CD4-positive, alpha-beta T cell (primary cell): ENCODE results near the gene SYK. TPM values are rescaled to one million over a fixed set of nuclear protein-coding genes. Genes with fewer than 3 reads are reported as not detected.

ENCODE experiments used
- ATAC-seq: fragments of 200-7000 bp; cut with Tn5 transposase; one replicate; pipeline ENCODE4 v1.10.0; 2022; ENCODE audit warnings: mild to moderate bottlenecking; ENCODE audit not compliant: poor library complexity
- CTCF ChIA-PET: fragments of 350-600 bp; sonication (Branson Sonifier 250); formaldehyde crosslinking; loops from one replicate; lab custom pipeline; 2021; ENCODE audit warnings: antibody characterized with exemption, inconsistent platforms; lab: Charles Lee
- POLR2A ChIA-PET: fragments of 350-600 bp; sonication (Branson Sonifier 250); formaldehyde crosslinking; loops from one replicate; lab custom pipeline; 2021; ENCODE audit warnings: antibody characterized with exemption, inconsistent platforms; lab: Charles Lee
- DNase-seq, 14 experiments: peaks; one replicate each; pipeline ENCODE4 v3.0.0-alpha.2; 2013 to 2020; ENCODE audit warnings: mixed read lengths in 2 of 14
- H3K27ac ChIP-seq, 2 donors: one replicate each; pipeline versions ENCODE4 v1.5.1 to v1.7.0; 2013; ENCODE audit warnings: low read length in 2 of 2, low read depth in 1 of 2, mild to moderate bottlenecking in 1 of 2
- H3K27me3 ChIP-seq, 2 experiments: 1 replicate in 1 of 2; 2 replicates in 1 of 2; pipeline versions ENCODE4 v1.6.1 to v1.7.0; 2013; ENCODE audit warnings: low read length in 2 of 2, control low read depth in 1 of 2, mild to moderate bottlenecking in 1 of 2, moderate library complexity in 1 of 2; ENCODE audit not compliant: insufficient read depth in 2 of 2, control insufficient read depth in 1 of 2
- H3K36me3 ChIP-seq: one replicate; pipeline ENCODE4 v1.6.1; 2013; ENCODE audit warnings: low read length, control low read depth; ENCODE audit not compliant: insufficient read depth
- H3K4me1 ChIP-seq: one replicate; pipeline ENCODE4 v1.6.1; 2013; ENCODE audit warnings: low read length, control low read depth; ENCODE audit not compliant: insufficient read depth
- H3K4me3 ChIP-seq: one replicate; pipeline ENCODE4 v1.5.1; 2013; ENCODE audit warnings: mild to moderate bottlenecking, low read length, moderate library complexity
- H3K9me3 ChIP-seq, 2 experiments: 1 replicate in 1 of 2; 2 replicates in 1 of 2; pipeline versions ENCODE4 v1.6.1 to v1.7.0; 2013; ENCODE audit warnings: low read length in 2 of 2, mild to moderate bottlenecking in 2 of 2, control low read depth in 1 of 2, moderate library complexity in 1 of 2; ENCODE audit not compliant: control insufficient read depth in 1 of 2, insufficient read depth in 1 of 2
- H3K27ac Mint-ChIP-seq: one replicate; pipeline ENCODE4 v1.8.0; 2020; ENCODE audit warnings: mixed read lengths
- H3K27me3 Mint-ChIP-seq: one replicate; pipeline ENCODE4 v1.8.0; 2021; ENCODE audit warnings: mixed read lengths
- H3K36me3 Mint-ChIP-seq: one replicate; pipeline ENCODE4 v1.8.0; 2021; ENCODE audit warnings: low read depth, mixed read lengths
- H3K4me1 Mint-ChIP-seq: one replicate; pipeline ENCODE4 v1.8.0; 2021; ENCODE audit warnings: low read depth, mixed read lengths
- H3K4me3 Mint-ChIP-seq: one replicate; pipeline ENCODE4 v1.8.0; 2020; ENCODE audit warnings: mild to moderate bottlenecking, mixed read lengths
- H3K9me3 Mint-ChIP-seq: one replicate; pipeline ENCODE4 v1.8.0; 2020; ENCODE audit warnings: mixed read lengths
- CTCF ChIP-seq: fragments of 200-600 bp; IDR thresholded peaks from one replicate; pipeline ENCODE4 v1.8.0; 2022; ENCODE audit warnings: antibody characterized with exemption, mild to moderate bottlenecking
- intact Hi-C, 2 experiments: fragments of 100-400 bp; cut with DNase I in 1 of 2; cut with micrococcal nuclease in 1 of 2; formaldehyde crosslinking; loops; one replicate each; pipeline versions ENCODE4 v1.15.1 to v1.9.0; 2023 to 2025; cut with DNase I, micrococcal nuclease
- total RNA-seq, 174 experiments: library from RNA in 2 of 174; stranded (reverse) in 2 of 174; gene quantifications; one replicate each; pipeline ENCODE4 v1.2.3 and lab custom pipeline; 2021 to 2026

SYK gene
- total RNA-seq, 2 experiments from 2014 or later: 1.1 to 1.2 TPM

DNA sequence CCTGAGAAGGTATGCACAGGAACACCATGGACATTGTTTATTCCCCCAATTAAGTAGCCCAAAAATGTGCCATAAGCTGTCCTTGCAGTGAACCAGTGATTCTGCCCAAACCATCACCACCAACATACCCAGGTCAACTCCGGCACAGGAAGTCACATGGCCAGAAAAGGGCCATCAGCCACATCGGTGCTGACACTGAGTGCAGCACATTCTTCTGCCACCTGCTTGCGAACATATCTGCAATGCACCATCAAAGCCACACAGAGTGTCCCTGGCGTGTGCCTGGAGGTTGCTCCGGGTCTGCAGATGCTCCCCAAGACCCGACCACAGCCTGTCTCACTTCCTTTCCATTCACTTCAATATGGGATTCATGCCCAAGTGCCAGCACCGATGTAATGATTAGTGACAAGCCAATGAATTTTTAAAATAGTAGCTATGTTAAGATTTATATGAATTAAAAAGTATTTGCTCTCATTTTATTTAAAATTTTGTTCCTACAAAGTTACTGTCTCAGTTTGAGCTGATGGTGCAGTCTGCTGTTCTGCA is 37.6 kb downstream of the SYK start:
- Histone ChIP-seq H3K27ac (no peak overlapping the region), H3K4me1 (peaks cover 3% of the 10 kb centered on the region), H3K36me3 (no peaks in the 10 kb centered on the region), H3K27me3 (no peaks in the 10 kb centered on the region), H3K4me3 (no peak overlapping the region), H3K9me3 (peaks cover 0 to 4% of the 10 kb centered on the region in 2 experiments)
- Mint-ChIP-seq H3K36me3 (no peaks in the 10 kb centered on the region), H3K9me3 (no peaks in the 10 kb centered on the region), H3K27ac (no peak overlapping the region), H3K4me1 (no peaks in the 10 kb centered on the region), H3K27me3 (peaks cover 4% of the 10 kb centered on the region), H3K4me3 (no peak overlapping the region)
- no peak for ATAC-seq
- ChIA-PET POLR2A (no interaction called here), CTCF (interaction anchor here (0.7 kb wide), 1 partner anchor 12 kb away, joined by 3 read pairs; no protein-coding TSS in a partner anchor)
- TF ChIP-seq CTCF: no peak
- intact Hi-C loops: no loop called here
- no peak for DNase-seq

DNA sequence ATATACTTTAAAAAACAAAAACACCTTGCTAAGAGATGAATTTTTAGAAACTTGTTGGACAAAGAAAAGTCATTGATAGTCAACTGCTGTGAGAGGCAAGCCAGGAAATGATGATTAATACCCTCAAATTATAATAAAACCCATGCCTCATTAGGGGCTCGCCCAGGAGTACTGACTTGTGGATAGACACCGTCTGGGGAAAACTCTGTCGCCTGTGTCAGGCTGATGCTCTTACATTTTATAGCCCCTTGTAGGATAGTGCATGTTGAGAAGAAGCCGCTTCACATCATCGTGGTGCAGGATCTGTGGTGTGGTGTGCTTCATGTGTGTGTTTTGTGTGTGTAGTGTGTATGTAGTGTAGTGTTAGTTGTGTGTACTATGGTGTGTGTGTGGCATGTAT is 39.1 kb downstream of the SYK start:
- TF ChIP-seq CTCF: no peak
- ATAC-seq (no peak), DNase-seq (no peak)
- Mint-ChIP-seq H3K4me1 (no peaks in the 10 kb centered on the region), H3K36me3 (no peaks in the 10 kb centered on the region), H3K27ac (no peak overlapping the region), H3K9me3 (no peaks in the 10 kb centered on the region), H3K4me3 (no peak overlapping the region), H3K27me3 (peaks cover 4% of the 10 kb centered on the region)
- Histone ChIP-seq H3K9me3 (peaks cover 0 to 4% of the 10 kb centered on the region in 2 experiments), H3K27ac (no peak overlapping the region), H3K27me3 (no peaks in the 10 kb centered on the region), H3K36me3 (no peaks in the 10 kb centered on the region), H3K4me1 (peaks cover 3% of the 10 kb centered on the region), H3K4me3 (no peak overlapping the region)
- intact Hi-C loops: no loop called here
- ChIA-PET POLR2A (no interaction called here), CTCF (no interaction called here)

DNA sequence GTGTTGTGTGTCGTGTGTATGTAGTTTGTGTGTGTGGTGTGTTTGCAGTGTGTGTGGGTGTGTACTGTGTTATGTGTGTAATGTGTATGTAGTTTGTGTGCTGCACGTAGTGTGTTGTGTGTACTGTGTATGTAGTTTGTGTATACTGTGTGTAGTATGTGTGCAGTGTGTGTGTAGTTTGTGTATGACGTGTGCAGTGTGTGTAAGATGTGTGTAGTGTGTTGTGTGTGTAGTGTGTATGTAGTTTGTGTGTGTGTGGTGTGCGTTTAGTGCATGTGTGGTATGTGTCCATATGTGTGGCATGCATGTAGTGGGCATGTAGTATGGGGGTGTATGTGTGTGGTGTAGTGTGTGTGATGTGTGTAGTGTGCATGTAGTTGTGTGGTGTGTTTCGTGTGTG is 39.6 kb downstream of the SYK start:
- CTCF ChIA-PET: no interaction called here
- Histone ChIP-seq H3K27me3 (no peaks in the 10 kb centered on the region), H3K9me3 (peaks cover 0 to 4% of the 10 kb centered on the region in 2 experiments), H3K27ac (no peak overlapping the region), H3K4me3 (no peak overlapping the region), H3K4me1 (peaks cover 3% of the 10 kb centered on the region), H3K36me3 (no peaks in the 10 kb centered on the region)
- POLR2A ChIA-PET: no interaction called here
- Mint-ChIP-seq H3K4me3 (no peak overlapping the region), H3K27me3 (peaks cover 4% of the 10 kb centered on the region), H3K4me1 (no peaks in the 10 kb centered on the region), H3K36me3 (no peaks in the 10 kb centered on the region), H3K9me3 (no peaks in the 10 kb centered on the region), H3K27ac (no peak overlapping the region)
- ATAC-seq (no peak), DNase-seq (no peak)
- TF ChIP-seq CTCF: no peak
- intact Hi-C loops: no loop called here
